HG02852 (cell line): ENCODE results near the gene TCAF1.

Experiments
- ATAC-seq: cut with Tn5 transposase; IDR thresholded peaks from one replicate; pipeline ENCODE4 v1.9.1; 2021; ENCODE audit warnings: mild to moderate bottlenecking, moderate library complexity; ENCODE audit not compliant: unreplicated experiment

TCAF1 gene

GRCh38 chr7:143901668-143902331, at the start of gene TCAF1:
Gene TCAF1 (minus strand): TSS chr7:143902176. CDS start chr7:143876608, 25,568 bp downstream.
- peak; percentile 92 for ATAC-seq

DNA sequence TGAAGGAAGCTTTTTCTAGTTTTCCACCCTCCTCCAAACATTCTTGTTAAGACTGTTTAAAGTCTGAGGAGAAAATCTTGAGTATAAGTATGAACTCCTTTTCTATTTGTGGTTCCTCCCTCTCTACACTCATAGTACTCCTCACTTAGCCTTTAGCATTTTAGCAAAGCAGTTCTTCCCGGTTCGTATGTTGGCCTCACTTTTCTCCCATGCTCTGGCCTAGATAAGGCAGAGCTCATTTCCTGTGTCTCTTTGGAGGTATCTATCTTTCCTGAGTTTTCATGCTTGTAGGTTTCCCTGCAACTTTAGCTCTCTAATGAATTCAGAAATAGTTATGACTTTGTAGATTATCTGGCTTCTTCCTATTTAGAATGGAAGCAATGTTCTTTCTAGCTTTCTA, 46.8 kb upstream of the TCAF1 start:
- no peak for ATAC-seq

GRCh38 chr7:143947111-143947510, 45.1 kb upstream of the TCAF1 start:
- no peak for ATAC-seq

- no peak for ATAC-seq
These were observed 43.4 kb upstream of the TCAF1 start for GRCh38 chr7:143945423-143945822.

DNA sequence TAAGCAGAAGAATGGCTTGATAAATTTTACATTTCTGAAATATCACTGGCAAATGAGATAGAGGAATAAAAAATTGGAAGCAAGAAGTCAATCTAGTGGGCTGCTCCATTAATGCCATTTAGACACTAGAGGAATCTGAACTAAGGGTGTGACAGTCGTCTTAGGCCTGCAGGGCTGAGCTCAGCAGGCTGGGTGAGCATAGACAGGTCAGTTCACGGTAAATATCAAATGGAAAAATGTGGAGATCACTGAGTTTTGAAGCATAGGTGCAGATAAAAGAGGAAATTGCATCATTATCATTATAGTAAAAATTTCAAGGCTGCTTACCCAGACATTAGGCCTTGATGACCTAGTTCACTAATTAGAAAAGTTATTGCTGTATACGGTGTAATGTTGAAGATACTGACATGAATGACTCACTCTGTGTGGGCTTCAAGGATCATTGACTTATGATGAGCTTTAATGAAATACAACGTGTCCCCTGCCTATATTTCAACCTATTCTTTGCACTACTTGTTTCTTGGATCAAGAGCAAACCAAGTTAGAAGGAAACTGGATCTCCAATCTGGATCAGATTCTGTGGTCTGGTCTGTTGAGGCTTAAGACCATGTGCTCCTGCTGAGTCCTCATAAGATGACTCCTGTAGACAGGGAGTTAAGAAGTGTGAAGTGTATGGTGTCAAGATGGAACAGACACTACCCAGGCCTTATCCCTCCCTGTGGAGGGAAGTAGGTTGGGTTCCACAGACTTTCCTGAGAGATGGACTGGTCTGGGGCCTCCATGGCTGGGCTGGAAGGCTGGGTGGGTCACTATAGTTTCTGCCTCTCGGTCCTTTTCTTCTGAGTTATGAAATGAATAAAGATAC, 36.6 kb upstream of the TCAF1 start:
- ATAC-seq: no peak

DNA sequence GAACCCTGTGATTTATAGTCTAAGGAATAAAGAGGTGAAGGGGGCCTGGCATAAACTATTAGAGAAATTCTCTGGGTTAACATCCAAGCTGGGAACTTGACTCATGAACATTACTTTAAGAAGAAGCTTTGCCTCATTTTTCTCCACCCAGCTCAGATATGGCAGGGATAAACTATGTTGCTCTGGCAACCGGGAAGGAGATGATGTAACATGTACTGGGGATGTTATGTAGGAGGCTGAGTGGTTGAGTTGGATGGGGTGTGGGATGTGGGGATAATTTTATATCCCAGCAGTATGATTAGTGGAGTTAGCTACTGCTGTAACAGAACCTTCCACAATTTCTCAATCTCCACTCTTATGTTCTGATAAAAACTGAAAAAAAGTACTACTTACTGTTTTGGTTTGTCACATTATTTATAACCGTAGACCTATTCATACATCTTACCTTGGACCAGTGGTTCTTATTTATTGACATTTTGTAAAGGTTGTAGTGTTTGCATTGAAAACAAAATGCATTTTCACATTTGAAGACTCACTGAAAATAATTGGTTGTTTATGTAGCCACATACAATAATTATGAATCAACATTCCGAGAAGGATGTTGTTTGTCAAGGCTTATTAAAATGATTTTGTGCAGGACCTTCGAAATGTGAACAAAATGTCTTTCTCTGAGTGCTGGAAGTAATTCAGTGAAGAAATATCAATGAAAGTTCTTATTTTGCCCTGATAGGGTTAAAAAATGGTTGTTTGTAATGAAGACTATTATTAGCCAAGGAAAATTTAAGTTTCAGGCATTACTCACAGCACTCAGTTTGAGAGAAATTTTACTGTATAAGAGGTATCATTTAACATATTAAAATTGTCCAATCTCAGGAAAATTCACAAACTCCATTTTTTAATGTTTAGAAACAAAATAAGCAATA, 34.4 kb upstream of the TCAF1 start:
- ATAC-seq: no peak

- ATAC-seq: no peak
These were observed 32.8 kb upstream of the TCAF1 start, which contains the start of gene OR2F2 for GRCh38 chr7:143934526-143935325. Gene OR2F2 (plus strand): TSS chr7:143935233. CDS start chr7:143935233, 0 bp downstream.

DNA sequence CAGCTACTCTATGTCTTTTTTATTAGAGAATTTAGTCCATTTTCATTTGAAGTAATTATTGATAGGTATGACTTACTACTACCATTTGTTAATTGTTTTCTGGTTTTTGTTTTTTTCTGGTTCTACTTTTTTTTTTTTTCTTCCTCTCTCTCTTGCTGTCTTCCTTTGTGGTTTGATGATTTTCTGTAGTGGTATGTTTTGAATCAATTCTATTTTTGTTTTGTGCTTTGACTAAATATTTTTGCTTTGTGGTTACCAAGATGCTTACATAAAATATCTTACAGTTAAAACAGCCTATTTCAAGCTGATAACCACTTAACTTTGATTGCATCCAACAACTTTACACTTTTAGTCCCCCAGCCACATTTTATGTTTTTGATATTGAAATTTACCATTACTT, 29.8 kb upstream of the TCAF1 start:
- no peak for ATAC-seq

GRCh38 chr7:143929224-143929920, 27.4 kb upstream of the TCAF1 start:
- ATAC-seq: peak; percentile 61

- no peak for ATAC-seq
These were observed 22.9 kb upstream of the TCAF1 start for GRCh38 chr7:143924851-143925250.

DNA sequence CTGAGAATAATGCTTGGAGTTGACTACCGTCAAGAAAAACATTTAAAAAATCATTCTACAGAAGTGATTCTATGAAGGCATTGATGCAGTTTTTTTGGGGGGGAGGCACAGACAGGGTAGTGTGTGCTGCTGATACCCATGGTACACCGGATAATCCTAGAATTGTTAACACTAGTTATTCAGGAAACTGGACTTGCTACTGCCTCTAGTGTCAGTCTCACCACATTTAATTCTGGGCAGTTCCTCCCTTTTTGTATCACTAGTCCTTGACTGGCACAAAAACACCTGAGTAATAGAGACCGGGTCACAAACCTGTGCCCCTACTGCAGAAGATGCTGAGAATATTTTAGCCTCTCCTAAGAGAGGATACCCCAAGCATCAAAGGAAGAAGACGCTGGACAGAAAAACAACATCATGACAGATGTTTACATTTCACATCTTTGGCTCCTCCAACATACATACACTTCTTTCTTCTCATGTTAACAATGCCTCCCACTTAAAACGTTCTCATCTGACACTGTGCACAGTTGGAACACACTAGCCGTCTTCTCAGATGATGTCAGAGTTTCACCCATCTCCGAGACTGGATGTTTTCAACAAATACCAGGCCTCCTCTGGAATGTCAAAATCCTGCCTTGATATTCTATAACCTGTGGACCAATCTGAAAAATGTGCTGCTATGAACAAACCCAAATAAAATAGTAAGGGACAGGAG, 13.1 kb upstream of the TCAF1 start:
- ATAC-seq: no peak

GRCh38 chr7:143913945-143914615, 12.1 kb upstream of the TCAF1 start:
- ATAC-seq: no peak

DNA sequence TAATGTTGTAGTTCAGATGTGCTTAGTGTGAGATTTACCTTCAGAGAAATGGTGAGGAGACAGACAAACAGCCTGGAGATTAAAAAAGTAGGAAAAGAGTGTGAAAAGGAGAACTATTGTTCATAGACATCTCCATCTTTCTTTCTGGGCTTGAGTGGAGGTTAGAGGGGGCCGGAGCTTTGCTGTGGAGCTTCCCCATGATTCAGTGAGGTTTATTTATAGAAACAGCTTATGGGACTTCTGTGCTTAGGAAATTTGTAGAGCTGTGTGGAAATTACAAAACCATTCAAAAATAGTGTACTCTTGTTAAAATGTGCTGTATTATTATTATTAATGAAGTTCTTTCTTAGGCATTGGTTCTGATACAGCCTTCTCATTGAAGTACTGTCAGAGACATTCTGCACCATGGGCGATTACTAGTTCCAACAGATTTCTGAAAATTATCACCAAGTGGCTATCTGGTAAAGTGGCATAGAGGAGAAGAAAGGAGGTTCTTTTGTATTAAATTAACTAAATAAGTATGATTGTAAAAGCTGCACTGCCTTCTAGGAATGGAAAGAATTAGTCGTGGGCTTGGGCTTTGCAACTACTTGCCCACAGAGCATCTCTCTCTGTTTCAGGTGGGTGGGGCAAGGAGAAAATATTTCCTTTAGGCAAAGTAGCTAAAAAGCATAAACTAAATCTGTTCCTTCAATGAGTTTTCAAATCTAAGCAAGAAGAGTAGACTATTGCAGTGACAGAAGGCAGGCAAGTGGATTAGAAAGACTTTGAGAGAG, 8.7 kb upstream of the TCAF1 start:
- no peak for ATAC-seq

DNA sequence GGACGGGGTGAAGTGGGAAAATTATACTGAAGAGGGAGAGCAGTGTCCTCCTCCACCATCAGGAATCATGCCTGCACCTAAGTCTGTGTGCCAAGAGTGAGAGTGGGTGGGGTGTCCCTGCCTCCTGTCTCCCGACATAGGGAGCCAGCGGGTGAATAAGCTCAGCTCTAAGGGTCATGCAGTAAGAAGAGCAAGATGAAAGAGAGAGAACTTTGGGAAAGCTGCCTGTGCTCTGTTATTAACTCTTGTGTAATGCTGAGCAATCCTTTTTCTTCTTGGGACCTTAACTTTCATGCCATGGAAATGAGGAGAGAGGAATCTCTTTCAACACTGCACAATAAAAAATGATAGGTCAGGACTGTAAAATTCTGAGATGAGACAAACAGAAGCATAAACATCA, 7.9 kb upstream of the TCAF1 start:
- ATAC-seq: no peak

- ATAC-seq: no peak
These were observed 6.1 kb upstream of the TCAF1 start for GRCh38 chr7:143908120-143908519.

DNA sequence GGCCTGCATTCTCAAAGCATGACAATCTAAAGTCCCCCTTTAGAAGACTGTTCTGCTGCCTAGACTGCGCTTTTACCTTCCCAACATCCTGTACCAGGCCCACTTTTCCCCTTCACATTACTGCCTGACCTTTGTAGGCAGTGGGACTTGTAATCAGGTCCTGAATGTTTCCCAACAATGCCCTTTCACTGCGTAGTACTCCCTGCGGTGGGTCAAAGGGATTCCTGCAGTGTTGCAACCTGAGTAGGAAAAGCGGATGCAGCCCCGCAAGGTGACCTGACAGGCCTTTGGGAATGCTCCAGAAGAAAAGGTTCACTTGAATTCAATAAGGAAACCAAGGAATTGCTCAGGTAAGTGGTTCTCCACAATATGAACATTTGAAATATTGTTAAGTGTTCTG, 4.9 kb upstream of the TCAF1 start:
- ATAC-seq: no peak

DNA sequence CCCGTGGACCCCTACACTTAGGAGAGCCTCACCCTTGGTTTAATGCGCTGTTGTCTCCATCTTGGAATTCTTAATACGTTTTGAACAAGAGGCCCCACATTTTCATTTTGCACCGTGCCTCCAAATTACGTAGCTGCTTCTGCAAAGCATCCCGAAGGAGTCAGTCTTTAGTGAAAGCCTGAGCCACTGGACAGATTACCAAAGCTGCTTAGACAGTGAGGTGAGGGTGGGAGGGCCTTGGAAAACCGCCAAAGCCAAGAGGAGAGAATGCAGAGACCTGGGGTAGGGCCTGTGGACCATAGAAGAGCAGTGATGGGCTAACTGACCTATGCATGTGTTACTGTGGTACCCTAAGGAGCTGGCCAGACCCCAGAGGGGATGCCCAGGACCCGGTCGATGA, 4.2 kb upstream of the TCAF1 start:
- ATAC-seq: no peak

GRCh38 chr7:143905509-143905908, 3.5 kb upstream of the TCAF1 start:
- no peak for ATAC-seq
